GM10266 (cell line): Measurements from ENCODE around the gene SEC24A.

Source experiments
- DNase-seq: peaks from one replicate; pipeline ENCODE4 v3.0.0; 2012; ENCODE audit errors: extremely low spot score
- CTCF ChIP-seq: IDR thresholded peaks from 2 replicates; pipeline ENCODE4 v1.5.1; 2012; ENCODE audit warnings: mild to moderate bottlenecking, low read depth; ENCODE audit not compliant: control insufficient read depth, insufficient read depth; ENCODE audit errors: missing control alignments

The SEC24A gene

GRCh38 chr5:134609232-134609851 lies 39.2 kb upstream of the SEC24A start:
- peak; percentile 36 for DNase-seq
- TF ChIP-seq CTCF: no peak

GRCh38 chr5:134610725-134611124 lies 37.9 kb upstream of the SEC24A start:
- no peak for DNase-seq
- no peak for TF ChIP-seq CTCF

GRCh38 chr5:134611515-134611914 lies 37.1 kb upstream of the SEC24A start:
- TF ChIP-seq CTCF: no peak
- no peak for DNase-seq

GRCh38 chr5:134614450-134615085 lies 34.0 kb upstream of the SEC24A start:
- TF ChIP-seq CTCF: no peak
- no peak for DNase-seq

GRCh38 chr5:134620634-134621033 lies 28.0 kb upstream of the SEC24A start:
- no peak for TF ChIP-seq CTCF
- no peak for DNase-seq

- TF ChIP-seq CTCF: no peak
Observed at GRCh38 chr5:134625559-134625958, 23.0 kb upstream of the SEC24A start.

GRCh38 chr5:134626369-134627014 lies 22.1 kb upstream of the SEC24A start:
- no peak for DNase-seq

More at GRCh38 chr5:134625559-134625958, 23.0 kb upstream of the SEC24A start:
- no peak for DNase-seq

More at GRCh38 chr5:134626369-134627014, 22.1 kb upstream of the SEC24A start:
- no peak for TF ChIP-seq CTCF
